Measurements from ENCODE around the gene ZNF71. TPM values are rescaled to one million over a fixed set of nuclear protein-coding genes. Genes with fewer than 3 reads are reported as not detected.
A peak's percentile ranks its signal among the peaks of the same experiment; 100 is the strongest.

The ZNF71 gene
- total RNA-seq, 6 experiments from 2014 or later, result 0.90 to 2.8 (median 1.5) TPM

DNA sequence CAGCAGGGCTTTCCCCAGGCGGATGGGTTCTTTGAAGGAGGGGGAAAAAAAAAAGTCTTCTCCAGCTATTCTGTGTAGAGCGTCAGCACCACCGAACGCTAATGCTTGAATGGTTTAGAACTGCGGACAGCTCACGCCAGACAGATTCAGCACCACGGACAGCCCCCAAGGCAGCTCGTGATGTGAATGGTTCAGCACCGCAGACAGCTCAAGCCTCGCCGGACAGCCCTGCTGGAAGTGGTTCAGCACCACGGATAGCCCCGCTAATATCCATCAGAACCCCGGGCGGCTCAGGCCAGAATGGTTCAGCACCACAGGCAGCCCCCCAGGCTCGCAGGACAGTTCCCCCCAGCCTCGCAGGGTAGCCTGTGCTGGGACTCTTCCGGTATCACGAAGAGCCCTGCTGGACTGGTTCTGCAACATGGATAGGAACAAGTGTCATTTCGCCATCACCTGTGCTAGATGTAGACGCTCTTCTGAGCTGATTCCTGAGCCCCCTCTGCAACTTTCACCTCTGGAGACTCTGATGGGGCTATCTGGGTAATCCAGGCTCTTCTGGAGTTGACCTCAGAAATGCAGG, 43.0 kb downstream of the ZNF71 start:
- intact Hi-C loops (cut with DNase I), result no loop called here
- ATAC-seq, result peak in 3 of 4 donors; percentile 63 to 70 (median 69)
- Histone ChIP-seq H3K4me1 (no peaks in the 10 kb centered on the region), H3K27me3 (no peaks in the 10 kb centered on the region), H3K4me3 (no peak overlapping the region), H3K36me3 (no peaks in the 10 kb centered on the region), H3K27ac (no peak overlapping the region), H3K9me3 (peaks cover 0 to 5% (median 1%) of the 10 kb centered on the region in 4 donors)
- WGBS (ENCODE audit: insufficient coverage, low coverage, low lambda C conversion rate, missing lambda C conversion rate), result 13% methylated on average over 9 of the region's 21 CpGs
- DNase-seq, result peak in 1 of 3 donors; percentile 54
- TF ChIP-seq CTCF (IDR thresholded peaks at IDR 0.05) (no peak), POLR2A (IDR thresholded peaks at IDR 0.05) (no peak)

DNA sequence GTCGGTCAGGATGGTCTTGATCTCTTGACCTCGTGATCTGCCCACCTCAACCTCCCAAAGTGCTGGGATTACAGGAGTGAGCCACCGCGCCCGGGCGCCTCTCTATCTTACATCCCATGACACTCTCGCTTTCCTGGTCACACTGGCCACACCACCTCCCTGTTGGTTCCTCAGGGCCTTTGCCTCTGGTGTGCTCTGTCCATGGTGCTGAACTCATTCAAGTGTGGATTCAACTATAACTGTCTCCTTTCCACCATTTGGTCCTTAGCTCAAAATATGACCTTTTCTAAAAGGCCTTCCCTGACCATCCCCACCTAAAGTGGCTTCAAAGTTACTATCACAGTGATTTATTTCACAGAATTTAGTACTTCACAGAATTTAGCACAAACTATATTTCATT, 44.1 kb downstream of the ZNF71 start:
- 29% methylated on average over 6 of the region's 7 CpGs for WGBS (ENCODE audit: insufficient coverage, low coverage, low lambda C conversion rate, missing lambda C conversion rate)
- ATAC-seq (no peak), DNase-seq (no peak)
- no peaks in the 10 kb centered on the region for H3K36me3 ChIP-seq
- TF ChIP-seq CTCF (IDR thresholded peaks at IDR 0.05), result no peak
- TF ChIP-seq POLR2A (IDR thresholded peaks at IDR 0.05), result no peak
- no peaks in the 10 kb centered on the region for H3K4me1 ChIP-seq
- no peaks in the 10 kb centered on the region for H3K27me3 ChIP-seq
- H3K4me3 ChIP-seq, result no peak overlapping the region
- peaks cover 0 to 3% (median under 1%) of the 10 kb centered on the region in 4 donors for H3K9me3 ChIP-seq
- intact Hi-C loops (cut with DNase I), result no loop called here
- no peak overlapping the region for H3K27ac ChIP-seq

DNA sequence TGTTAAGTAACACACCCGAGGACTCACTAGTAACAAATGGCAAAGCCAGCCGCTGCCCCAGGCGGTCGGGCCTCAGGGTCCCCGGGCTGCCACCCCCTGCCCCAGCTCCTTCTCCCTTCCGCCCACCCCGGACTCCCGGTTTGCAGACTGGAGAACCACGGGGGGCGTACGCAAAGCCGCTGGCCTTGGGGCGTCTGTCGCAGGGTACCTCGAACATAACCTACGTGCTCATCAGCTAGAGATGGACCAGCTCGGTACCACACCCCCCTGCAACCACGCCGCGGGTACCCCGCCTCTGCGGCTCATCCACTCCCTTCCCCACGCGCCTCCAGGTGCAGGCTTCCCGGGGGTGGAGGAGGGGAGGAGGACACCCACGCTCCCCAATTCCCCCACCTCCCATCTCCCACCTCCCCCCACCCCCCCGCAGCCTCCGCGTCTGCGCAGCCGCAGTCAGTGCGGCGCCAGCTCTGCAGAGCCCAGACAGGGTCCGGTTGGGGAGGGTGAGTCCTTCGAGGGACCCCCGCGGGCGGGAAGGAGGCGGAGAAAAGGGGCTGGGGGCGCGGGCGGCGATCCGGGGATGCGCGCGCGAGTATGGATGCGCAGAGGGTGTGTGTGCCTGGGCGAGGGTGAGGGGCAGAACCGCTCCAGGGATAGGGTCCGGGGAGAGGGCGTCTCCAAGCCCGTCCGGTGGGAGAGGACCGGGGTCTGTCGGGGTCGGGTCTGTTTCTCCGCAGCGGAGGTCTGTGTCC, 47.8 kb downstream of the ZNF71 start, which contains the start of gene SMIM17:
Gene SMIM17 (plus strand): TSS at position 449 of the 749 bp plus-strand sequence. CDS start 2,509 bp downstream, outside the sequence.
- Histone ChIP-seq H3K36me3 (no peaks in the 10 kb centered on the region), H3K4me3 (no peak within 1 kb of the TSS), H3K9me3 (peaks cover 0 to 3% (median 0%) of the 10 kb centered on the region in 4 donors), H3K4me1 (no peaks in the 10 kb centered on the region), H3K27me3 (no peaks in the 10 kb centered on the region), H3K27ac (no peak within 1 kb of the TSS)
- TF ChIP-seq POLR2A (IDR thresholded peaks at IDR 0.05), result no peak
- no peak for TF ChIP-seq CTCF (IDR thresholded peaks at IDR 0.05)
- ATAC-seq, result peak in 1 of 4 donors; percentile 23
- intact Hi-C loops (cut with DNase I), result no loop called here
- WGBS (ENCODE audit: insufficient coverage, low coverage, low lambda C conversion rate, missing lambda C conversion rate), result 15% methylated on average over 15 of the region's 60 CpGs
- no peak for DNase-seq

DNA sequence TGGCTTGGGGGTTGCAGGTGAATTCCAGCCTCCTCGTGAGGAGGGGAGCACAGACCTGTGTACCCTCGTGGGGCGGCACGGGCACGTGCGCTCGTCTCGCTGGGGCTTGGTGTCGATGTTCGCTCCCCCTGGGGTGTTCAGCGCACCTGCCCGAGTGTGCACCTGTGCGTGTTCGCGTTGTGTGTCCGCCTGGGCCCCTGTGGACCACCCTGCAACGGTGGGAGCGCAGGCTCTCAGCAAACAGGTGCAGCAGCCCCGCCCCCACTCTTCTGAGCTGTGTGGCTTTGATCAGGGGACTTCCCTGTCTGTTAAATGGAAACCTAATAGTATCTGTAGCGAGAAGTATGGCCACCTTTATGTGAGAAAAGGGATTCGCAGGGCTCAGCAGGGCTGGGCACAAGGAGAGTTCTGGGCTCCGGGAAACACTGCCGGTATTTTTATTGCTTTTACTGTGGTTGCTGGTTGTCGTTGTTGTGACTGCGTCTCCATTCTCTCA, 48.4 kb downstream of the ZNF71 start:
- intact Hi-C loops (cut with DNase I), result no loop called here
- no peak overlapping the region for H3K4me3 ChIP-seq
- no peak for TF ChIP-seq POLR2A (IDR thresholded peaks at IDR 0.05)
- TF ChIP-seq CTCF (IDR thresholded peaks at IDR 0.05), result no peak
- WGBS (ENCODE audit: insufficient coverage, low coverage, low lambda C conversion rate, missing lambda C conversion rate), result 54% methylated on average over 2 of the region's 25 CpGs
- H3K36me3 ChIP-seq, result no peaks in the 10 kb centered on the region
- H3K27ac ChIP-seq, result no peak overlapping the region
- no peaks in the 10 kb centered on the region for H3K27me3 ChIP-seq
- no peak for ATAC-seq
- DNase-seq, result no peak
- H3K9me3 ChIP-seq, result peaks cover 0 to 3% (median 0%) of the 10 kb centered on the region in 4 donors
- H3K4me1 ChIP-seq, result no peaks in the 10 kb centered on the region
